GM23338 (cell line): ENCODE data around the gene OR10K2. TPM values are rescaled to one million over a fixed set of nuclear protein-coding genes. Genes with fewer than 3 reads are reported as not detected.

Experiments used
- ATAC-seq: fragments of 200-7000 bp; cut with Tn5 transposase; 3 replicates; pipeline ENCODE4 v1.9.1; 2020
- DNase-seq: peaks from one replicate; pipeline ENCODE4 v3.0.0-alpha.2; 2015; ENCODE audit warnings: low spot score
- H2AFZ ChIP-seq: fragments of 200-600 bp; sonication (generic); 2 replicates; pipeline ENCODE4 v1.8.0; 2016; ENCODE audit warnings: antibody characterized with exemption, mild to moderate bottlenecking, moderate library complexity
- H3F3A ChIP-seq: fragments of 200-600 bp; sonication (generic); replicated peaks from 2 replicates; pipeline ENCODE4 v1.8.0; 2017; ENCODE audit warnings: antibody characterized with exemption, mixed run types, low read depth
- H3K27ac ChIP-seq: fragments of 200-600 bp; sonication (generic); 2 replicates; pipeline ENCODE4 v1.6.1; 2016; ENCODE audit warnings: low read depth
- H3K27me3 ChIP-seq: fragments of 200-600 bp; sonication (generic); 2 replicates; pipeline ENCODE4 v1.8.0; 2016; ENCODE audit warnings: mild to moderate bottlenecking, mixed run types, moderate library complexity; ENCODE audit not compliant: insufficient read depth
- H3K36me3 ChIP-seq: fragments of 200-600 bp; sonication (generic); 2 replicates; pipeline ENCODE4 v1.8.0; 2016; ENCODE audit warnings: mild to moderate bottlenecking; ENCODE audit not compliant: insufficient read depth
- H3K4me1 ChIP-seq: fragments of 200-600 bp; sonication (generic); 2 replicates; pipeline ENCODE4 v1.8.0; 2016; ENCODE audit warnings: mild to moderate bottlenecking, moderate library complexity; ENCODE audit not compliant: insufficient read depth
- H3K4me2 ChIP-seq: fragments of 200-600 bp; sonication (generic); 2 replicates; pipeline ENCODE4 v1.7.1; 2017; ENCODE audit warnings: mixed run types
- H3K4me3 ChIP-seq: fragments of 200-600 bp; sonication (generic); 2 replicates; pipeline ENCODE4 v1.6.1; 2016; ENCODE audit warnings: mixed run types
- H3K79me2 ChIP-seq: fragments of 200-600 bp; sonication (generic); replicated peaks from 2 replicates; pipeline ENCODE4 v1.8.0; 2017; ENCODE audit warnings: mild to moderate bottlenecking; ENCODE audit not compliant: insufficient read depth
- H3K9me2 ChIP-seq: fragments of 200-600 bp; sonication (generic); 2 replicates; pipeline ENCODE4 v1.8.0; 2017; ENCODE audit not compliant: insufficient read depth
- H4K20me1 ChIP-seq: fragments of 200-600 bp; sonication (generic); replicated peaks from 2 replicates; pipeline ENCODE4 v1.8.0; 2017; ENCODE audit warnings: mild to moderate bottlenecking; ENCODE audit not compliant: insufficient read depth
- H3K27ac Mint-ChIP-seq: 2 replicates; pipeline ENCODE4 v1.8.0; 2020; ENCODE audit warnings: inconsistent platforms, mild to moderate bottlenecking, moderate library complexity, mixed read lengths
- H3K27me3 Mint-ChIP-seq: 3 replicates; pipeline ENCODE4 v1.8.0; 2022; ENCODE audit warnings: low read depth, mild to moderate bottlenecking, moderate library complexity, mixed read lengths, inconsistent platforms; ENCODE audit not compliant: insufficient read depth, poor library complexity
- H3K36me3 Mint-ChIP-seq: 3 replicates; pipeline ENCODE4 v1.8.0; 2021; ENCODE audit warnings: low read depth, mild to moderate bottlenecking, inconsistent platforms, moderate library complexity, mixed read lengths
- H3K4me1 Mint-ChIP-seq: 3 replicates; pipeline ENCODE4 v1.8.0; 2020; ENCODE audit warnings: mild to moderate bottlenecking, inconsistent platforms, mixed read lengths
- H3K4me3 Mint-ChIP-seq: 3 replicates; pipeline ENCODE4 v1.8.0; 2021; ENCODE audit warnings: moderate library complexity, mild to moderate bottlenecking, inconsistent platforms, mixed read lengths
- H3K9me3 Mint-ChIP-seq: 3 replicates; pipeline ENCODE4 v1.8.0; 2020; ENCODE audit warnings: moderate library complexity, mild to moderate bottlenecking, inconsistent platforms, mixed read lengths
- CTCF ChIP-seq, 2 experiments: fragments of 200-600 bp in 1 of 2; sonication (generic) in 1 of 2; conservative IDR thresholded peaks; 2 replicates each; pipeline versions ENCODE4 v1.5.1 to v1.6.1; 2016 to 2017; ENCODE audit warnings: antibody characterized with exemption in 2 of 2, low read depth in 2 of 2, mild to moderate bottlenecking in 2 of 2, moderate library complexity in 1 of 2
- EZH2phosphoT487 ChIP-seq: fragments of 200-600 bp; sonication (generic); IDR thresholded peaks from one replicate; pipeline ENCODE4 v1.8.1; 2018; ENCODE audit warnings: antibody characterized with exemption; ENCODE audit not compliant: unreplicated experiment
- NANOG ChIP-seq: IDR thresholded peaks from 2 replicates; pipeline ENCODE4 v1.6.1; 2016; ENCODE audit warnings: antibody characterized with exemption, borderline replicate concordance
- REST ChIP-seq: IDR thresholded peaks from one replicate; pipeline ENCODE4 v1.6.1; 2018; ENCODE audit warnings: antibody characterized with exemption; ENCODE audit not compliant: unreplicated experiment
- ZNF114 ChIP-seq: fragments of 250-450 bp; sonication (Bioruptor Pico); IDR thresholded peaks from 2 replicates; pipeline ENCODE4 v1.5.0; 2020; ENCODE audit warnings: mild to moderate bottlenecking, moderate library complexity
- ZNF462 ChIP-seq: fragments of 250-450 bp; sonication (Bioruptor Pico); IDR thresholded peaks from 2 replicates; pipeline ENCODE4 v1.5.0; 2020; ENCODE audit warnings: mild to moderate bottlenecking, moderate library complexity
- polyA plus RNA-seq: library from polyadenylated mRNA; unstranded; fragments of >200 nt; fragmentation: Nextera tagmentation; extraction: Ambion mirVana; gene quantifications from 2 replicates; pipeline ENCODE4 v1.2.1, GENCODE V29; 2016
- total RNA-seq: library from RNA; depleted of rRNA; stranded (reverse); fragments of >200 nt; shearing (Covaris generic); gene quantifications from 2 replicates; pipeline ENCODE4 v1.2.3, GENCODE V29; 2014

OR10K2 gene
- total and polyA plus RNA-seq, 2 experiments from 2014 or later = not detected

- Mint-ChIP-seq H3K4me3 (peak overlapping the region; percentile 24; the same call in 1 of the 3 replicates), H3K9me3 (no peaks in the 10 kb centered on the region), H3K4me1 (peaks cover 28% of the 10 kb centered on the region), H3K27me3 (no peaks in the 10 kb centered on the region), H3K27ac (peak overlapping the region; percentile 82; the same call in 1 of the 2 replicates), H3K36me3 (no peaks in the 10 kb centered on the region)
- no peaks in the 10 kb centered on the region for H3K27me3 ChIP-seq
- no peaks in the 10 kb centered on the region for H3K9me2 ChIP-seq
- H3K79me2 ChIP-seq = no peaks in the 10 kb centered on the region
- TF ChIP-seq CTCF (conservative IDR thresholded peaks at IDR 0.05; ENCODE audit: low read depth in 2 of 2) = no peak
- peak; percentile 48; the same call in 1 of the 2 replicates for TF ChIP-seq NANOG
- DNase-seq (peak; percentile 75), ATAC-seq (peak; percentile 86)
- H3K4me2 ChIP-seq = peak overlapping the region; percentile 5; the same call in 1 of the 2 replicates
- H3K4me1 ChIP-seq = peaks cover 23% of the 10 kb centered on the region
- H3K4me3 ChIP-seq = no peak overlapping the region
- no peaks in the 10 kb centered on the region for H3K36me3 ChIP-seq
- no peaks in the 10 kb centered on the region for H3F3A ChIP-seq
- H2AFZ ChIP-seq = no peak overlapping the region
- peak overlapping the region; percentile 83 for H3K27ac ChIP-seq
- H4K20me1 ChIP-seq = no peaks in the 10 kb centered on the region
These were observed 3.8 kb downstream of the OR10K2 start for GRCh38 chr1:158422212-158422611.

GRCh38 chr1:158417586-158417985, 8.5 kb downstream of the OR10K2 start:
- H3K36me3 ChIP-seq = no peaks in the 10 kb centered on the region
- Mint-ChIP-seq H3K27ac (no peak overlapping the region), H3K4me3 (no peak overlapping the region), H3K9me3 (no peaks in the 10 kb centered on the region), H3K4me1 (peaks cover 18% of the 10 kb centered on the region), H3K27me3 (no peaks in the 10 kb centered on the region), H3K36me3 (no peaks in the 10 kb centered on the region)
- no peak for DNase-seq
- H3K9me2 ChIP-seq = no peaks in the 10 kb centered on the region
- H3K27ac ChIP-seq = no peak overlapping the region
- H3K4me2 ChIP-seq = no peak overlapping the region
- H2AFZ ChIP-seq = no peak overlapping the region
- H3K4me1 ChIP-seq = peaks cover 6% of the 10 kb centered on the region
- H3F3A ChIP-seq = no peaks in the 10 kb centered on the region
- no peaks in the 10 kb centered on the region for H4K20me1 ChIP-seq
- H3K4me3 ChIP-seq = no peak overlapping the region
- H3K79me2 ChIP-seq = no peaks in the 10 kb centered on the region
- no peak for ATAC-seq
- TF ChIP-seq CTCF (conservative IDR thresholded peaks at IDR 0.05; ENCODE audit: low read depth in 2 of 2) (no peak), ZNF114 (CRISPR knock-in tag) (no peak), REST (no peak), EZH2phosphoT487 (no peak), ZNF462 (CRISPR knock-in tag) (no peak), NANOG (no peak)
- H3K27me3 ChIP-seq = no peaks in the 10 kb centered on the region
